Endothelial cell of umbilical vein (primary cell): ENCODE data around the gene PDGFB.

ENCODE experiments used
- CTCF ChIP-seq, 2 donors: IDR thresholded peaks; 1 replicate in 1 of 2; 2 replicates in 1 of 2; pipeline ENCODE4 v1.5.1; 2011; ENCODE audit warnings: low read length in 2 of 2, mild to moderate bottlenecking in 2 of 2, moderate library complexity in 2 of 2, control low read depth in 1 of 2, inconsistent platforms in 1 of 2, low read depth in 1 of 2; ENCODE audit not compliant: insufficient read depth in 1 of 2; ENCODE audit errors: extremely low read depth in 1 of 2
- MAX ChIP-seq: IDR thresholded peaks from 2 replicates; pipeline ENCODE4 v1.6.1; 2011; ENCODE audit not compliant: insufficient read depth, insufficient read length
- MYC ChIP-seq: IDR thresholded peaks from one replicate; pipeline ENCODE4 v1.6.1; 2011; ENCODE audit warnings: mild to moderate bottlenecking, low read depth, low read length
- POLR2A ChIP-seq: IDR thresholded peaks from 2 replicates; pipeline ENCODE4 v1.6.1; 2012; ENCODE audit warnings: low read depth, mild to moderate bottlenecking, control low read depth, low read length
- POLR2AphosphoS5 ChIP-seq: IDR thresholded peaks from 2 replicates; pipeline ENCODE4 v1.6.1; 2012; ENCODE audit warnings: low read depth, mild to moderate bottlenecking, control low read depth, low read length, moderate library complexity; ENCODE audit not compliant: insufficient read depth

GRCh38 chr22:39194098-39194497 lies 50.7 kb downstream of the PDGFB start:
- TF ChIP-seq CTCF (IDR thresholded peaks at IDR 0.05; ENCODE audit: extremely low read depth in 1 of 2, insufficient read depth in 1 of 2, low read depth in 1 of 2, low read length in 2 of 2) (no peak), MAX (no peak), POLR2A (no peak), MYC (no peak), POLR2AphosphoS5 (no peak)
